Measurements from ENCODE around the gene ZNF74. TPM values are rescaled to one million over a fixed set of nuclear protein-coding genes. Genes with fewer than 3 reads are reported as not detected.

Gene ZNF74
- total RNA-seq = 7.2 and 9.2 TPM in 2 replicates

DNA sequence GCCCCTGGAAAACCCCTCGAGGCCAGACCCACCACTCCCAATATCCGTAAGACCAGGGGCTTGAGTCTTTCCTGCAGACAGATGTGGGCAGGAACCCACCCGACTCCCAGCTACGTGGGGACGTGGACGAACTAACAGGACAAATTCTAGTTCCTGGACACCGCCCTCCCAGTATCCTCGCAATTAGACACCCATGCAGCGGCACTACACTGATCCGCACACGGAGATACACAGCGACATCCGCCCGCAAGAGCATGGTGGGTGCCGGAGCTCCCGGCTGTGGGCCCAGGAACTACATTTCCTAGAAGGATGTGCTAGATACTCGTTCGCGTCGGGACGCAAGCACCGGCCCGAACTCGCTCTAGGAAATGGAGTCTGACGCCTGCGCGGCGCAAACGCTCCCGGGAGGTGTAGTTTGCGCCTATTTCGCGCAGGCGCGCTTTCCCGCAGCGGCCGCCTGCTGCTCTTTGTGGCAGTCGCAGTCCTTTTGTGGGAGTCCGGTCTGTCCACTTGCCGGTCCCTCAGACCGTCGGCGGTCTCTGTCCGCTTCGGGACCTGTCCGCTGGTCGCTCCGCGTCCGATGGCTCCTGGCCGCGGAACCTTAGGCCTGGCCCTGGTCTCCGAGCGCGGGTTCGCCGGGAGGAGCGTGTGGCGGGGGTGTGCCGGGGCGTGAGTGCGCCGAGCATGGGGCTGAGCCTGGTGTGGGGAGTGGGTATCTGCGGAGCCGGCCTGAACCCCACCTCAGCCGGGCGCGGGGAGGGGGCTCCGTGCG, at the start of gene ZNF74:
ZNF74 (plus strand) TSS at position 447 of the 772 bp plus-strand sequence. CDS start 478 bp downstream, outside the sequence.

DNA sequence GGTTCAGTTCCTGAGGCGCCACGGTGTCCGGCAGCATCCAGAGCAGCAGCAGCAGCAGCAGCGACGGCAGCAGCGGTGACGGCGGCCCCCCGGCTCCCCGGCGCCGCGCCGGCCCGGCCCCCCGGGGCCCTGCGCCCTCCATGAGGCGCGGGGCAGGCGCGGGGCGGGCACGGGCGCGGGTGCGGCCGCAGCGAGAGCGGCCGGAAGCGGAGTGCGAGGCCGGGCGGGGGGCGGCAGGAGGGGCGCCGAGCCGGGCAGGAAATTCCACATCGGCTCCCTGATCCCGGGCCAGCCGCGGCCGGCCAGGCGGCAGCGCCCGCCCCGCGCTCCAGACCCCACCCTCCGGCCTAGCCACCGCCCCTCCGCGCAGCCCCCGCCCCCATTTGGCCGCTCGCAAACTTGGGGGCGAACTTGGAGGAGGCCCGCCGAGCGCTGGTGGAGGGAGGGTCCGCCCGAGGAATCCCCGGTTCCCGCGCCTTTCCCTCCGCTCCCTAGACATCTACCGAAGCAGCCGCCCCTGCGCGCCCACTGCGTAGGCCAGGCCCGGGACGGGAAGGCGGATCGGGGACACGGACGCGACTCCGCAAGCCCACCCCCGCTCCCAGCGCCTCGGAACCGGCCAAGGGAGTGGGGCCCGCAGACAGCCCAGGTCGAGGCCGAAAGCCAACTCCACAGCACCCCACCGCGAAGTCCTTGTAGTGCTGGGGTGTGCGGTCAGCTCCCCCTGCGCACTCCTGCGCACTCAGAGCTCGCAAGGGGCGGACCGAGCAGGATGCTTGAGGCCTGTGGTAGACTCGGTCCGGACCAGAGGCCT, 43.9 kb downstream of the ZNF74 start, which contains the start of gene SCARF2:
SCARF2 (minus strand) TSS at position 213 of the 814 bp plus-strand sequence; CDS start at position 142, 71 bp downstream.

Other genes with a start within 250 kb of the ZNF74 start
- 0.75 TPM in 1 of 2 replicates, not detected in the other for gene CCDC188, start 243.1 kb upstream of the ZNF74 start, total RNA-seq
- 0.05 TPM in 1 of 2 replicates, not detected in the other for gene RTN4R, start 125.8 kb upstream of the ZNF74 start, total RNA-seq
- gene DGCR6L, start 74.1 kb upstream of the ZNF74 start, total RNA-seq = 67.4 and 73.9 TPM in 2 replicates
- 62.6 and 66.8 TPM in 2 replicates for gene SCARF2, start 43.7 kb downstream of the ZNF74 start, total RNA-seq
- 22.2 and 26.8 TPM in 2 replicates for gene KLHL22, start 101.6 kb downstream of the ZNF74 start, total RNA-seq
- gene MED15, start 113.5 kb downstream of the ZNF74 start, total RNA-seq = 24.9 and 34.9 TPM in 2 replicates

Measured in cardiac ventricle fibroblast (primary cell).